ENCODE data around the gene INTS1. TPM values are rescaled to one million over a fixed set of nuclear protein-coding genes. Genes with fewer than 3 reads are reported as not detected.

INTS1 gene
- total RNA-seq, 1 donor from 2014 or later, result 163 TPM

DNA sequence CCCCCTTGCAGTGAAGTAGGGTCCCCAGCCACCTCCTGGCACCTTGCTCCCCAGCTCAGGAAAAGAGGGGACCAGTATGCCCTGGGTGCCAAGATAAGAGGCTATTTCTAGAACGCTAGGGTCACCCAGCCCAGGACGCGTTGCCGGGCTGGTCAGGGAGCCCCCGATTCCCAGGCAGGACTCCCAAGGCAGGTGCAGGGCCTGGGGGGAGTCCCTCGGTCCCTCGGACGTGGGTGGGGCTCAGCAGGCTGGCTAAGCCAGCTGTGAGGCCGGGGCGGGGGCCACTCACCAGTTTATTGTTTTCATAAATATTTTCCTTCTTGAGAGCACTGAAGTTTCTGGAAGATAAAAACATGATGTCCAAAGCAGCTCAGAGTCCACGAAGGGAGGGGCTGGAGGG lies 54.2 kb downstream of the INTS1 start:
- TF ChIP-seq, protein P1, sequence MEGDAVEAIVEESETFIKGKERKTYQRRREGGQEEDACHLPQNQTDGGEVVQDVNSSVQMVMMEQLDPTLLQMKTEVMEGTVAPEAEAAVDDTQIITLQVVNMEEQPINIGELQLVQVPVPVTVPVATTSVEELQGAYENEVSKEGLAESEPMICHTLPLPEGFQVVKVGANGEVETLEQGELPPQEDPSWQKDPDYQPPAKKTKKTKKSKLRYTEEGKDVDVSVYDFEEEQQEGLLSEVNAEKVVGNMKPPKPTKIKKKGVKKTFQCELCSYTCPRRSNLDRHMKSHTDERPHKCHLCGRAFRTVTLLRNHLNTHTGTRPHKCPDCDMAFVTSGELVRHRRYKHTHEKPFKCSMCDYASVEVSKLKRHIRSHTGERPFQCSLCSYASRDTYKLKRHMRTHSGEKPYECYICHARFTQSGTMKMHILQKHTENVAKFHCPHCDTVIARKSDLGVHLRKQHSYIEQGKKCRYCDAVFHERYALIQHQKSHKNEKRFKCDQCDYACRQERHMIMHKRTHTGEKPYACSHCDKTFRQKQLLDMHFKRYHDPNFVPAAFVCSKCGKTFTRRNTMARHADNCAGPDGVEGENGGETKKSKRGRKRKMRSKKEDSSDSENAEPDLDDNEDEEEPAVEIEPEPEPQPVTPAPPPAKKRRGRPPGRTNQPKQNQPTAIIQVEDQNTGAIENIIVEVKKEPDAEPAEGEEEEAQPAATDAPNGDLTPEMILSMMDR (IDR thresholded peaks at IDR 0.05; ENCODE audit: unreplicated experiment), result no peak
- Mint-ChIP-seq H3K36me3 (no peaks in the 10 kb centered on the region), H3K4me3 (no peak overlapping the region)

DNA sequence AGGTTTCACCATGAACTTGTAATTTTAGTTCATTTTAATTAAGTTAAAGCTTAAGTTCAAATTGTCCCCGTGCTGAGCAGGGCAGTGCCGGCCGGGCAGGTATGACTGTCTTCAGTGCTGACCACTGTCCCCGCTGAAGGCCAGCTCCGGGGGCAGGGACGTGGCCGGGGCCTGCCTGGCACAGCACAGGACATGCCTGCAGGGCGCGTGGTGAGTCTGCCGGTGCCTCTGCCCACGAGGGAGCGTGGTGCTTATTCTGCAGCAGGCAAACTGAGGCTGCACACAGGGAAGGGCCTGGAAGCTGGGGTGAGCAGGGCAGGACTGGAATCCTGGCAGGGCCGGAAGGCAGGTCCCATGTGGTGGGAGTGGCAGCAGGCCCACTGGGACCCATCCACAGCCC lies 54.7 kb downstream of the INTS1 start:
- TF ChIP-seq, protein P1 (IDR thresholded peaks at IDR 0.05; ENCODE audit: unreplicated experiment), result no peak
- no peak for DNase-seq (ENCODE audit: low spot score in 2 of 2, unreplicated experiment in 2 of 2)
- Mint-ChIP-seq H3K4me3 (no peak overlapping the region), H3K27me3 (ENCODE audit: low read depth) (no peaks in the 10 kb centered on the region), H3K27ac (no peak overlapping the region), H3K36me3 (no peaks in the 10 kb centered on the region), H3K4me1 (no peaks in the 10 kb centered on the region), H3K9me3 (no peaks in the 10 kb centered on the region)

More for the DNA sequence above, 54.2 kb downstream of the INTS1 start:
- DNase-seq (ENCODE audit: low spot score in 2 of 2, unreplicated experiment in 2 of 2), result no peak
- H3K9me3 Mint-ChIP-seq, result no peaks in the 10 kb centered on the region
- H3K27ac Mint-ChIP-seq, result no peak overlapping the region
- H3K4me1 Mint-ChIP-seq, result no peaks in the 10 kb centered on the region
- no peaks in the 10 kb centered on the region for H3K27me3 Mint-ChIP-seq (ENCODE audit: low read depth)

- Mint-ChIP-seq H3K36me3 (no peaks in the 10 kb centered on the region), H3K4me3 (no peak overlapping the region), H3K27ac (no peak overlapping the region), H3K9me3 (no peaks in the 10 kb centered on the region), H3K27me3 (ENCODE audit: low read depth) (no peaks in the 10 kb centered on the region), H3K4me1 (no peaks in the 10 kb centered on the region)
- TF ChIP-seq, protein P1 (IDR thresholded peaks at IDR 0.05; ENCODE audit: unreplicated experiment), result no peak
- DNase-seq (ENCODE audit: low spot score in 2 of 2, unreplicated experiment in 2 of 2), result no peak
Measured at GRCh38 chr7:1448958-1449357, 55.2 kb downstream of the INTS1 start.

GRCh38 chr7:1447551-1448244 lies 56.5 kb downstream of the INTS1 start:
- Mint-ChIP-seq H3K36me3 (no peaks in the 10 kb centered on the region), H3K4me3 (no peak overlapping the region), H3K27me3 (ENCODE audit: low read depth) (no peaks in the 10 kb centered on the region), H3K9me3 (no peaks in the 10 kb centered on the region), H3K27ac (no peak overlapping the region), H3K4me1 (no peaks in the 10 kb centered on the region)
- TF ChIP-seq, protein P1 (IDR thresholded peaks at IDR 0.05; ENCODE audit: unreplicated experiment), result no peak
- DNase-seq (ENCODE audit: low spot score in 2 of 2, unreplicated experiment in 2 of 2), result no peak

GRCh38 chr7:1447112-1447511 lies 57.1 kb downstream of the INTS1 start:
- Mint-ChIP-seq H3K4me3 (no peak overlapping the region), H3K4me1 (no peaks in the 10 kb centered on the region), H3K27me3 (ENCODE audit: low read depth) (no peaks in the 10 kb centered on the region), H3K9me3 (no peaks in the 10 kb centered on the region), H3K27ac (no peak overlapping the region), H3K36me3 (no peaks in the 10 kb centered on the region)
- TF ChIP-seq, protein P1 (IDR thresholded peaks at IDR 0.05; ENCODE audit: unreplicated experiment), result no peak
- DNase-seq (ENCODE audit: low spot score in 2 of 2, unreplicated experiment in 2 of 2), result no peak
